T1000 (cell line): ENCODE data around the gene SORCS3.

ENCODE experiments used
- DNase-seq: peaks from one replicate; lab custom pipeline; 2025; ENCODE audit warnings: mixed read lengths; lab: John Stamatoyannopoulos, UW

SORCS3 gene

DNA sequence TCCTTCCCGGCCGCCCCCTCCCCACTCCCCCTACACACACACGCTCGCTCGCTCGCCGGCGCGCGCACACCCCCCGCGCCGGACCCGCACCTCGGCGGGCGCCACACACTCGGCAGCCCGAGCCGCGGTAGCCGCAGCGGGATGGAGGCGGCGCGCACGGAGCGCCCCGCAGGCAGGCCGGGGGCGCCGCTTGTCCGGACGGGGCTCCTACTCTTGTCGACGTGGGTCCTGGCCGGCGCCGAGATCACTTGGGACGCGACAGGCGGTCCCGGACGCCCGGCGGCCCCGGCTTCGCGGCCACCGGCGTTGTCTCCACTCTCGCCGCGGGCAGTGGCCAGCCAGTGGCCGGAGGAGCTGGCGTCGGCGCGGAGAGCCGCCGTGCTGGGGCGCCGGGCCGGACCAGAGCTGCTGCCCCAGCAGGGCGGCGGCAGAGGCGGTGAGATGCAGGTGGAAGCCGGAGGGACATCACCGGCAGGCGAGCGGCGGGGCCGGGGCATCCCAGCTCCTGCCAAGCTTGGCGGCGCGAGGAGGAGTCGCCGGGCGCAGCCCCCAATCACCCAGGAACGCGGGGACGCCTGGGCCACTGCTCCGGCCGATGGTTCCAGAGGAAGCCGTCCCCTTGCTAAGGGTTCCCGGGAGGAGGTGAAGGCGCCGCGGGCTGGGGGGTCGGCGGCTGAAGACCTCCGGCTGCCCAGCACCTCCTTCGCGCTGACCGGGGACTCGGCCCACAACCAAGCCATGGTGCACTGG lies at the start of gene SORCS3:
Gene SORCS3 (plus strand): TSS at position 104 of the 750 bp plus-strand sequence.
- no peak for DNase-seq

GRCh38 chr10:104591441-104591840 lies 49.6 kb upstream of the SORCS3 start:
- no peak for DNase-seq

GRCh38 chr10:104601166-104601565 lies 39.9 kb upstream of the SORCS3 start:
- DNase-seq = no peak

DNA sequence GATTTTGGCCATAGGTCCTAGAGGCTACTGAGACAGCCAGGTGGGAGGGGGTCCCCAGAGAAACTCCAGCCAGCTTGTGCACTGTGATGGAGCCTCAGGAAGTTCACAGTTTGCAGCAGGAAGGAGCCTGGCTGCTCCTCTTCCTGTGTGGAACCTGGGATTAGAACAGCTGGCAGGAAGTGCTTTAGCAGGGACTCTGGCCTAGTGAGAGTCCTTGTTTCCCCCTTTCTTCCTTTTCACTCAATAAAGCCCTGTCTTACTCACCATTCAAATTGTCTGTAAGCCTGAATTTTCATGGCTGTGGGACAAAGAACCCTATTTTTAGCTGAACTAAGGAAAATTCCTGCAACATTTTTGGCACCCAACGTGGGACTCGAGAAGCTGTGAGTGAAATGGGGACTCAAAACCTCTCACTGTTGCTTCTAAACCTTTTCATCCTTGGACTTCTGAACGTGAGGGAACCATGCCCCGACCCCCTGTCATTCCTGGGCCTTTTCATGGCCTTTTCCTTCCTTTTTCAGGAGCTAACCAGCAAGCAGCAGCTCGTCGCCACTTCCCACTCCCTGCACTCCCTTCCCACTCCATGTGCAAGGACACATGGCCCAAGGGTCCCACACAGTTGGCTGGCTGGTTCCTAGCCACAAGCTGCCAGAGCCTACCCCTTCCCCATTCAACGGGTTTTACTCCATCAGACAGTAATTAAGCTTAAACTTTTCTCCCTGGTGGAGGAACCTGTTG lies 32.8 kb upstream of the SORCS3 start:
- no peak for DNase-seq

- no peak for DNase-seq
These were observed 28.4 kb upstream of the SORCS3 start for GRCh38 chr10:104612571-104613205.

DNA sequence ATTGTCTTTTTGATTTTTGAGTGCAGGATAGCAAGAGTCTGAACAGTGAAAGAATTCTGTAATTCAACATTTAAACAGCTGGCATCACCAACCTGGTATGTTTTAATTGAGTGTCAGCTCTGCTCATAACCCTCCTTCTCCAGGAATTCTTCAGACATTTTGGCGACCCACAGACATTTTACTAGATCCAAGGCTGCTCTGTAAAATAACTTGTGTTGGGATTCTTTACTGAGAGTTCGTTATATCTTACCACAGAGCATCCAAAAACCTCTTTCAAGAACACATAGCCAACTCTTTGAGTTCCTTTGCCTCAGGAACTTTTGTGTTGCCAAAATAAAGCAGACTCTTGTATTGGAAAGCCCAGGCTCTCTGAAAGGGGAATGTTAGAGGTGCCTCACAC lies 27.7 kb upstream of the SORCS3 start:
- no peak for DNase-seq

- no peak for DNase-seq
These were observed 26.8 kb upstream of the SORCS3 start for GRCh38 chr10:104614245-104614831.

DNA sequence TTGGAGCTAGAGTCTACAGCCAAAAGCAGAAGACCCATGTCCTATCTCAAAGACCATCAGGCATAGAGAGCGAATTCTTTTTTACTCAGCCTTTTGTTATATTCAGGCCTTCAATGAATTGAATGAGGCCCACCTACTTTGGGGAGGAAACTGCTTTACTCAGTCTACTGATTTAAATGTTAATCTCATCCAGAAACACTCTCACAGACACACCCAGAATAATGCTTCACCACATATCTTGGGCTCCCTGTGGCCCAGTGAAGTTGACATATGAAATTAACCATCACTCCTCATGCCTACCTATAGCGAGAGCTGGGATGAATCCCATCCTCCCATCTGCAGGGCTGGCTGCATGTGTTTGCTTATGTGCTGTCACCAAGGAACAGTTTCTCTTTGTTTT lies 26.0 kb upstream of the SORCS3 start:
- no peak for DNase-seq

DNA sequence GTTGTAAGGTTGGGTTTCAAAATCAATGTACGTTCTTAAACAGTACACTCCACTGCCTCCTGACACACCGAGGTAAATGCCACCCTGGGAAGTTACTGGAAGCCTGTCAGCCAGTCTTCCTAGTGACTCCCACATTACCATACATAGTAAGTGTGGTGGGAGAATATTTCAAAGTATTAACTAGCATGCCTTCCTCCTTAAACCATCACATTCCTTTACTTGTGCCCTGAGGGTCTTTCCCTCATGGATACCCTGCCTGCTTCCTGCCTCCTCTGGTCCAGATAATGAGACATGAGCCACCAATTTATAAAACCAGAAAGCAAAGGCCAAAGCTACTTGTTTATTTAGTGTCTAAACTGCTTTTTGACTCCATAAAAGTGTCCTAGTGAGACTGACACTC lies 23.3 kb upstream of the SORCS3 start:
- peak; percentile 12 for DNase-seq

GRCh38 chr10:104622175-104622574 lies 18.9 kb upstream of the SORCS3 start:
- DNase-seq = no peak

DNA sequence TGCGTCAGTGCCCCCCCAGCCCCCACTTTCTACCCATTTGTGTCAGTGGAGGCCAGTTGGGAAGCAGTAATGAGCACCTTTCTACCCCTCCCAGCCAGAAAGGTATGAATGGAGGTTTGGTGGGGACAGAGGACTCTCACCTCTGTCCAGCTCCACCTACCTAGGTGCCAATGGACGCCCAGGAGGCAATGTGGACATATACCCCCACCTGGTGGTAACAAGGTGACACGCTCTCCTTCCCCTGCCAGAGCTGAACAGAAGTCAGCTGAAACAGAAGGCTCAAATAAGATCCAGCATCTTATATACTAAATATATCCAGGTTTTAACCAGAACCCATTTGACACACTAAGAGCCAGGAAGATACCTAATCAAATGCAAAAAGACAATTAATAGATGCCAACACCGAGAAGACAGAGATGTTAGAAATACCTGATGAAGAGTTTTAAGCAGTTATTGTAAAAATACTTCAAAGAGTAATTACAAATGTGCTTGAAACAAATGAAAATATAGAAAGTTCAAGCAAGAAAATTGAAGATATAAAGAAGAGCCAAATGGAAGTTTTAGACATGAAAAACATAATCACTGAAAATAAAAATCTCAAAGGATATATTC lies 18.4 kb upstream of the SORCS3 start:
- peak; percentile 9 for DNase-seq

- DNase-seq = no peak
These were observed 10.4 kb upstream of the SORCS3 start for GRCh38 chr10:104630731-104631130.

DNA sequence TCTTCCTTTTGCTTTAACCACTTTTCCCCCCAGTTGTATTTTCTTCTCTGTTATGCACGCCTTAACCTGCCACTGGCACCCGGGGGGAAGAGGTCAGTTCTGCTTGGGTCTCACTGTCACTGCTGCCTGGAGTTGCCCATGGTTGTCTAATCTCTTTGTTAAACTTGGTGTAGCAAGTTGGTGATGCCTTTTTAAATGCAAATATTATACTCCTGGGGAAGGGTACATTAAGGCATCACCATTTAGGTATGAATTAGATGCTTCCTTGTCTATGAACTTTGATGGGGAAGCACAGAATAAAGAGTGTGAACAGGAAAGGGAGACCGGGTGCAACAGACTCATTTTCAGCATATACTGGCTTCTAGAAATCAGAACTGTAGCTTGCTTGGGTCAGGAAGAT lies 9.1 kb upstream of the SORCS3 start:
- no peak for DNase-seq

DNA sequence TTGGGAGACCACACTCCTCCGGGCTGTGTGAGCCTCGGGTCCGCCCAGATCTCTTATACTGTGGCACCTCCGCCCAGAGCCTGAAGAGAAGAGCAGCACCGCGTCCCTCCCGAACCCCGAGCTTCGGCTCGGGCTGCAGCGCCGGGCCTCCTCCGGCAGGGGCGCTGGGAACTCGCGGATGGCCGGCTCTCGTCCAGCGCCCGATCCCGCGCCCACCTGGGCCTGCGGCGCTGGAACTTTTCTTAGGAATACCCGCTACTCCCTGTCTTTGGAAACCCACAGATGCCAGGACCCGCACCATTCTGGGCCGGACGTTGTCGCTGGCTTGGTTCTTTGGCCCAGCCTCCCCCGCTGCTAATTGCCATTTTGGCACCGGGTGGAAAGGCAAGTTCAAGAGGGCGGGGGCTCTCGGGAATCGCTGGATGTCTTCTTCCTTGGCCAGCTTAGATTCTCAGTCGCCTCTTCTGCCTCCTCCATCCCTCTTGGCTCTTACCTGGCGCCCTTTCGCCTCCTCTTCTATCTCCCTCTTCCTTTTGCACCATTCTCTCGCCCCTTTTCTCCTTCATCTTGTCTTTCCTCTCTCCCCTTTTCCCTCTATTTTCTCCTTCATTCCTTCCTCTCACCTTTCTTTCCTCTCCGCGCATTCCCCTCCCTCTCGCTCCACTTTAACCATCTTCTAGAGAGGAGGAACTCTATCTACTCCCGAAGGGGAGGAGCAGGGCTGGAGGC lies 2.1 kb upstream of the SORCS3 start:
- DNase-seq = peak; percentile 14

- no peak for DNase-seq
These were observed 1.3 kb upstream of the SORCS3 start for GRCh38 chr10:104639590-104640338.

GRCh38 chr10:104640339-104641186 lies 527 bp upstream of the SORCS3 start:
- DNase-seq = peak; percentile 11

DNA sequence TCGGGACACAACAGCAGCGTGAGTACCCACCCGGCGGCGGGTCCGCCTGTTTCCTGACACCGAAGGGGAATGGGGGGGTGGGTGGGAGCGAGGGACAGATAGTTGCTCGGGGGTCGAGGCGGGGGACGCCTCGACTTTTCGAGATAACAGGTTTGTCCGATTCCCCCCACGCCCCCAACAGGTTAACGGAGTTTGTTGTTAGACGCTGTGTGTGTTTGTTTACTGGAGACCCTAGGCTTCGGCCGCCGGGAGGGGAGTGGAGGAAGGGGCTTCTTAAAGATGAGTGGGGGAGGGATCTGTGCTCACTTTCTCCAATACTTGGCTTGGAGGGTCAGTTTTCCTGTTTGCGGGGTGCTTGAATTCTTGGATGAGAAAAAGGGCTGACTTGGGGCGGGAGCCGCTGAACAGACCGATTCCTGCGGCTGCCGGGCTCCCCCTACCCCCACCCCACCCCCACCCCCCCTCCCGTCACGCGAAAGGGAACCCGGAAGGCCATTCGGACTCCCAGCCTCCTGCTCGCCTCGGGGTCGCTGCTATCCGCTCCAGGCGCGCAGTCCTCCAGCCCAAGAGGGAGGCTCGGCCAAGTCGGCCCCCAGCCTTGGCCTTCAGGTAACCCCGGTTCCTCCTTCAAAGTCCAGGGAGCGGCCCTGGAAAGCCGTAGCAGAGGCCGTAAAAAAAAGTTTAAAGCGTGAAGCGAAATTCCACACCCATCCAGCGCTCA lies 1.0 kb downstream of the SORCS3 start:
- DNase-seq = no peak

GRCh38 chr10:104642658-104643302 lies 1.7 kb downstream of the SORCS3 start:
- DNase-seq = peak; percentile 39

DNA sequence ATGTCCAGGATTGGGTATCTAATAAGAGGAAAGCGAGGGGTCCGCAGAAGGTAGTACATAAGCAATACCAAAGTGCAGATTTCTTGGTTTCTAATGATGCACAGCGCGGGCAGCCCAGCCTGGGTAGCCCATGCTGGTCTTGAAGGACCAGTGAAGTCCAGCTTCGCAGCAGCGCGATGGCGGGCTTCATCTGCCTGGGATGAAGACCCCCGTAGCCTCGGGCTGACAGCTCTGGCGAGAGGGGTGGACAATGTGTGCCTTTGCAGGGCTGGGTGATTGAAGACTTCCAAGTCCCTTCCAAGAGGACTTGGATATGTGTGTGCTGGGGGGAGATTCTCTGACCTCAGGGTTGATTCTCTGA lies 2.2 kb downstream of the SORCS3 start:
- no peak for DNase-seq
